Pancreas (tissue), 10 donors: ENCODE data around the gene SND1. TPM values are rescaled to one million over a fixed set of nuclear protein-coding genes. Genes with fewer than 3 reads are reported as not detected.

ENCODE experiments used
- ATAC-seq, 4 donors: fragments of 200-7000 bp; cut with Tn5 transposase; one replicate each; pipeline versions ENCODE4 v1.8.0 to v1.9.1; 2020; ENCODE audit warnings: mild to moderate bottlenecking in 4 of 4, moderate library complexity in 4 of 4
- DNase-seq, 6 donors: peaks; one replicate each; pipeline ENCODE4 v3.0.0-alpha.2; 2020
- FAIRE-seq: peaks from 2 replicates; lab custom pipeline; 2012; peaks lifted over from hg19 to GRCh38; lab: Jason Lieb, UNC
- H3K27ac ChIP-seq, 4 donors: fragments of 200-600 bp; sonication (generic); 1 replicate in 3 of 4; 2 replicates in 1 of 4; pipeline versions ENCODE4 v1.5.0 to v1.8.0; 2020
- H3K27me3 ChIP-seq, 4 donors: fragments of 200-600 bp; one replicate each; pipeline ENCODE4 v1.8.0; 2021
- H3K36me3 ChIP-seq, 3 donors: fragments of 200-600 bp; sonication (generic) in 1 of 3; one replicate each; pipeline versions ENCODE4 v1.5.0 to v1.8.0; 2020 to 2021
- H3K4me1 ChIP-seq, 3 donors: fragments of 200-600 bp; one replicate each; pipeline ENCODE4 v1.8.0; 2021
- H3K4me3 ChIP-seq, 4 donors: fragments of 200-600 bp; sonication (generic) in 2 of 4; one replicate each; pipeline versions ENCODE4 v1.5.0 to v1.8.0; 2020 to 2021
- H3K9me3 ChIP-seq, 4 donors: fragments of 200-600 bp; one replicate each; pipeline ENCODE4 v1.8.0; 2021
- CTCF ChIP-seq, 4 donors: fragments of 200-600 bp; sonication (generic) in 3 of 4; IDR thresholded peaks; one replicate each; pipeline versions ENCODE4 v1.5.0 to v1.8.0; 2021; ENCODE audit warnings: antibody characterized with exemption in 4 of 4
- WGBS, 2 donors: extraction: QIAGEN DNeasy Blood & Tissue Kit; methylation state at CpG; one replicate each; pipeline ENCODE4 v1.1.7; 2013; 5-methylcytosine and 5-hydroxymethylcytosine counted together
- intact Hi-C, 3 donors: fragments of 100-400 bp; cut with DNase I; formaldehyde crosslinking; loops; one replicate each; pipeline versions ENCODE4 v1.11.1 to v1.14.2; 2022
- polyA plus RNA-seq, 2 donors: library from polyadenylated mRNA; stranded (reverse); fragments of 200-250 nt; gene quantifications; one replicate each; pipeline ENCODE4 v1.2.3, GENCODE V29; 2013
- total RNA-seq, 6 donors: library from RNA; stranded (reverse); fragmentation: NEBNext Ultra II Directional in 4 of 6; extraction: Animal tissue kit (Norgen Biotek cat#: 25700) in 4 of 6; gene quantifications; one replicate each; pipeline versions ENCODE4 v1.2.1 to v1.2.4, GENCODE V29; 2021 to 2023
- donor health status: healthy with polysubstance abuse.
- donor health status: DM: no; HTN: no; CAD: no; lungs with moderate emphysema.
- donor health status: DM: no; HTN: no; CAD: no.
- donor health status: control.
- donor health status: control.
- donor health status: Bipolar disorder and iron deficiency.
- donor health status: DM: yes; HTN: yes; CAD: no.
- donor health status: DM: no; HTN: no; CAD: no.
- donor health status: DM: no; HTN: no; CAD: no.
- donor health status: DM: yes; HTN: yes; CAD: no.

Gene SND1
- total and polyA plus RNA-seq, 8 donors, result 84.1 to 308 (median 225) TPM

GRCh38 chr7:127857464-127857841, 205.5 kb downstream of the SND1 start:
- peaks cover 0 to 12% (median 6%) of the 10 kb centered on the region in 3 donors for H3K4me1 ChIP-seq
- ATAC-seq (no peak), FAIRE-seq (no peak), DNase-seq (no peak)
- intact Hi-C loops, result no loop called here
- whole genome bisulfite sequencing, 2 donors, result 96 to 99% methylated on average over 4 of the region's 4 CpGs
- no peak overlapping the region for H3K27ac ChIP-seq
- no peaks in the 10 kb centered on the region for H3K9me3 ChIP-seq
- no peaks in the 10 kb centered on the region for H3K36me3 ChIP-seq
- H3K4me3 ChIP-seq, result no peak overlapping the region
- TF ChIP-seq CTCF (IDR thresholded peaks at IDR 0.05), result no peak
- no peaks in the 10 kb centered on the region for H3K27me3 ChIP-seq

GRCh38 chr7:127858091-127858914, 206.3 kb downstream of the SND1 start:
- intact Hi-C loops, result no loop called here
- H3K4me1 ChIP-seq, result peaks cover 0 to 12% (median 6%) of the 10 kb centered on the region in 3 donors
- TF ChIP-seq CTCF (IDR thresholded peaks at IDR 0.05), result no peak
- DNase-seq (peak in 2 of 6 donors; percentile 15 to 53), FAIRE-seq (no peak), ATAC-seq (peak; percentile 44 to 77 (median 60))
- H3K27me3 ChIP-seq, result no peaks in the 10 kb centered on the region
- H3K27ac ChIP-seq, result no peak overlapping the region
- WGBS, 2 donors, result 81 to 85% methylated on average over 14 of the region's 14 CpGs
- no peaks in the 10 kb centered on the region for H3K9me3 ChIP-seq
- H3K4me3 ChIP-seq, result no peak overlapping the region
- no peaks in the 10 kb centered on the region for H3K36me3 ChIP-seq

DNA sequence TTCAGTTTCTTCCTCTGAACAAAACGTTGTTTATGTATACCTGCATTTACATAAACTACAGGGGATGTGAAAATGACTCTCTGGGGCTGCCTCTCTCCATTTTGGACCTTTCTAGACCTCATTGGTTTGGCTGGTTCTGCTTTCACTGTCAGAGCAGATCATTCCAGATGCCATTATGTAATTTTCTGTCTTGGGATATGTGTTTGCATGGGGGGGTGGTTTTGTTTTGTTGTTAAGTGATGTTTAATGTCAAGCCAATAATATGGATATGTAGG, 206.9 kb downstream of the SND1 start:
- DNase-seq, result no peak
- Histone ChIP-seq H3K27ac (no peak overlapping the region), H3K4me1 (peaks cover 0 to 12% (median 6%) of the 10 kb centered on the region in 3 donors), H3K36me3 (no peaks in the 10 kb centered on the region), H3K9me3 (no peaks in the 10 kb centered on the region), H3K4me3 (no peak overlapping the region), H3K27me3 (no peaks in the 10 kb centered on the region)
- FAIRE-seq, result no peak
- TF ChIP-seq CTCF (IDR thresholded peaks at IDR 0.05), result no peak
- intact Hi-C loops, result no loop called here
- peak in 1 of 4 donors; percentile 8 for ATAC-seq
- WGBS, 2 donors, result 65 to 71% methylated on average over 1 of the region's 1 CpG

DNA sequence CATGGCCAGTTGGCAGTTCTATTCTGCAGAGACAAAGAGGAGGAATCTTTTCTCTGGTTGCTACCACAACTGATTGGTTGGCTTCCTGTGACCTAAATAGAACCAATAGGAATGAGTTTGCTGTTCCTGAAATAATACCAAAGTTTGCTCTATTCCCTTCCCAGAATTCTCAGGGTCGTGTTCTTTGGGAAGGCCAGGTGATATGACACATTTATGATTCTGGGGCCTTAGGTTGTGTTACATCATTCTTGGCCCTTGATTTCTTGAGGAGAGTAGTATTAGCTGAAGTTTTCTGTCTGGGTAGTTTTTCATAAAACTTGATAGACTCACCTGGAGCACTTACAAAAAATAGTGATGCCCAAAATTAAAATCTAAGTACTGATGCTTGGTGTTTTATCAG, 207.3 kb downstream of the SND1 start:
- WGBS, 2 donors, result 0% methylated on average over 1 of the region's 1 CpG
- TF ChIP-seq CTCF (IDR thresholded peaks at IDR 0.05), result no peak
- intact Hi-C loops, result no loop called here
- Histone ChIP-seq H3K27me3 (no peaks in the 10 kb centered on the region), H3K9me3 (no peaks in the 10 kb centered on the region), H3K4me3 (no peak overlapping the region), H3K4me1 (peaks cover 0 to 12% (median 6%) of the 10 kb centered on the region in 3 donors), H3K27ac (no peak overlapping the region), H3K36me3 (no peaks in the 10 kb centered on the region)
- no peak for DNase-seq
- no peak for FAIRE-seq
- ATAC-seq, result peak in 2 of 4 donors; percentile 55 to 68

DNA sequence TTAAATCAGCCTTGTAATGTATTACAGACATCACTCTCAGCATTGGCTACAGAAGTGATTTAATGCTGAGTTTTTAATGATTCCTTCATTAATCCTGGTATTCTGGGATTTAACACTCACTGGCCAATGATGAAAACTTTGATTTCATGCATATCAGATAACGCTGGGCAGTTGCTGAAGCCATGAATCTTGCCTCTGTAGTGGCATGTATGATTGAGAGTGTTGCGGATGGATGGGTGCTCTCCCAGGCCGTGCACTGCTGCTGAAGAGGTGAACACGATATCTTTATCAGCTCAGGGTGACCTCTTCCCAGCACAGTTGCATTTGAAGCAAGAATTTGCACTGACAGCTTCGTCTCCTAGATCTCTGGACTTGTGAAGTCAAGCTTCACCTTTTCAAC, 210.5 kb downstream of the SND1 start:
- DNase-seq (no peak), ATAC-seq (no peak), FAIRE-seq (no peak)
- intact Hi-C loops, result no loop called here
- WGBS, 2 donors, result 71 to 76% methylated on average over 5 of the region's 5 CpGs
- Histone ChIP-seq H3K9me3 (no peaks in the 10 kb centered on the region), H3K27ac (no peak overlapping the region), H3K4me3 (no peak overlapping the region), H3K4me1 (peaks cover 0 to 12% (median 9%) of the 10 kb centered on the region in 3 donors), H3K27me3 (no peaks in the 10 kb centered on the region), H3K36me3 (no peaks in the 10 kb centered on the region)
- no peak for TF ChIP-seq CTCF (IDR thresholded peaks at IDR 0.05)
